Cardiac muscle cell (in vitro differentiated cells and primary cell): ENCODE results near the gene NECAB3. TPM values are rescaled to one million over a fixed set of nuclear protein-coding genes. Genes with fewer than 3 reads are reported as not detected.
A peak's percentile ranks its signal among the peaks of the same experiment; 100 is the strongest.

ENCODE experiments used
- DNase-seq, 2 donors: peaks; one replicate each; pipeline versions ENCODE4 v3.0.0 to v3.0.0-alpha.2; 2010 to 2017; ENCODE audit warnings: low read depth in 1 of 2, low spot score in 1 of 2
- H3K27ac ChIP-seq: fragments of 200-600 bp; sonication (generic); 2 replicates; pipeline ENCODE4 v1.5.1; 2016
- H3K27me3 ChIP-seq: fragments of 200-600 bp; sonication (generic); 2 replicates; pipeline ENCODE4 v1.6.0; 2016; ENCODE audit warnings: control low read depth
- H3K36me3 ChIP-seq: fragments of 200-600 bp; sonication (generic); 2 replicates; pipeline ENCODE4 v1.5.1; 2016; ENCODE audit warnings: control low read depth
- H3K4me1 ChIP-seq: fragments of 200-600 bp; sonication (generic); 2 replicates; pipeline ENCODE4 v1.8.1; 2017; ENCODE audit warnings: low read depth, mild to moderate bottlenecking, mixed run types
- H3K4me3 ChIP-seq: fragments of 200-600 bp; sonication (generic); 2 replicates; pipeline ENCODE4 v1.5.1; 2016; ENCODE audit warnings: mild to moderate bottlenecking
- H3K9me3 ChIP-seq: fragments of 200-600 bp; sonication (generic); 2 replicates; pipeline ENCODE4 v1.5.1; 2017; ENCODE audit warnings: low read depth, mild to moderate bottlenecking, control low read depth
- polyA plus RNA-seq: library from polyadenylated mRNA; unstranded; fragments of >200 nt; fragmentation: Nextera tagmentation; extraction: Ambion mirVana; gene quantifications from 2 replicates; pipeline ENCODE4 v1.2.1, GENCODE V29; 2016
- total RNA-seq: library from RNA; depleted of rRNA; stranded (reverse); fragments of >200 nt; gene quantifications from 2 replicates; pipeline ENCODE4 v1.2.3, GENCODE V29; 2016
- TF ChIP-seq, protein P1 (sequence below): IDR thresholded peaks from 2 replicates; pipeline ENCODE4 v1.5.1; 2012; ENCODE audit warnings: low read depth, mild to moderate bottlenecking, low read length

The NECAB3 gene
- total and polyA plus RNA-seq, 2 experiments from 2014 or later, result 93.1 to 187 TPM

DNA sequence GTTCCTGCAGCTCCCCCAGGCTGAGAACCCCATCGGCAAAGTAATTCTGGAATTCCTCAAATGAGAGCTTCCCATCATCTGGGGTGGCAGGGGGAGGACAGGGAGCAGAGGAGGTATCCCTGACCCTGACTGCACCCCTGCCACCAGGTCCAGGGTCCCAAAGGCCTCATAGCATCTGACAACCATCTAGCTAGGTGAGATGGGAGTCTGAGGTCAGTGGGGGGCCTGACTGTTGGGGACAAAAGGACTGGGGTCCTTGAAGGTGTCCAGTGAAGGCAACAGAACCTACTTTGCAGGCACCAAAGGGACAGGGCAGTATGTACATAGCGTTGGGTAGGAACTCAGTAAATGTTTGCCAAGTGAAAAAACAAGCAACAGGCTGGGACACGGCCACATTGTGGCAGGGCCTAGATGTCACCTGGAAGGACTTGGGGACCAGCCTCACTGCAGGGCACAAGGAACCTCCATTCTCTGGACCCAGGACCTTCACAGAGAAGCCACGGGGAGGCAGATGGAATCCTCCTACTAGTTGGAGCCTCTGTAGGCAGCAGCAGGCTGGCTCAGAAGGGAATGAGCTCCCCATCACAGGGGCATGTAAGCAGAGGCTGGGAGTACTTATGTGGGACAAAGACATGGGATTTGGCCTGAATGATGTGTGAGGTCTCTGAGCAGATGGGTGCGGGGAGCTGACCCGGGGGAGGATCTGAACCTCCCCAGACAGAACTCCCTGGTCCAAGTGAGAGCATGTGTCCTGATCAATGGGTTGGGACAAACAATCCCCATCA, 3.3 kb downstream of the NECAB3 start:
- no peak overlapping the region for H3K27ac ChIP-seq
- H3K27me3 ChIP-seq, result no peaks in the 10 kb centered on the region
- H3K4me1 ChIP-seq, result peaks cover 32% of the 10 kb centered on the region
- TF ChIP-seq, protein P1, sequence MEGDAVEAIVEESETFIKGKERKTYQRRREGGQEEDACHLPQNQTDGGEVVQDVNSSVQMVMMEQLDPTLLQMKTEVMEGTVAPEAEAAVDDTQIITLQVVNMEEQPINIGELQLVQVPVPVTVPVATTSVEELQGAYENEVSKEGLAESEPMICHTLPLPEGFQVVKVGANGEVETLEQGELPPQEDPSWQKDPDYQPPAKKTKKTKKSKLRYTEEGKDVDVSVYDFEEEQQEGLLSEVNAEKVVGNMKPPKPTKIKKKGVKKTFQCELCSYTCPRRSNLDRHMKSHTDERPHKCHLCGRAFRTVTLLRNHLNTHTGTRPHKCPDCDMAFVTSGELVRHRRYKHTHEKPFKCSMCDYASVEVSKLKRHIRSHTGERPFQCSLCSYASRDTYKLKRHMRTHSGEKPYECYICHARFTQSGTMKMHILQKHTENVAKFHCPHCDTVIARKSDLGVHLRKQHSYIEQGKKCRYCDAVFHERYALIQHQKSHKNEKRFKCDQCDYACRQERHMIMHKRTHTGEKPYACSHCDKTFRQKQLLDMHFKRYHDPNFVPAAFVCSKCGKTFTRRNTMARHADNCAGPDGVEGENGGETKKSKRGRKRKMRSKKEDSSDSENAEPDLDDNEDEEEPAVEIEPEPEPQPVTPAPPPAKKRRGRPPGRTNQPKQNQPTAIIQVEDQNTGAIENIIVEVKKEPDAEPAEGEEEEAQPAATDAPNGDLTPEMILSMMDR, result no peak
- no peaks in the 10 kb centered on the region for H3K9me3 ChIP-seq
- H3K4me3 ChIP-seq, result no peak overlapping the region
- peaks cover 13% of the 10 kb centered on the region for H3K36me3 ChIP-seq
- no peak for DNase-seq

- no peak for DNase-seq
- TF ChIP-seq, protein P1, result no peak
- H3K27ac ChIP-seq, result no peak overlapping the region
- H3K4me3 ChIP-seq, result no peak overlapping the region
- H3K36me3 ChIP-seq, result peaks cover 13% of the 10 kb centered on the region
- H3K9me3 ChIP-seq, result no peaks in the 10 kb centered on the region
- H3K27me3 ChIP-seq, result no peaks in the 10 kb centered on the region
- H3K4me1 ChIP-seq, result peaks cover 25% of the 10 kb centered on the region
These were observed 4.2 kb downstream of the NECAB3 start for GRCh38 chr20:33669873-33670640.

GRCh38 chr20:33669224-33669623, 5.0 kb downstream of the NECAB3 start:
- Histone ChIP-seq H3K27ac (no peak overlapping the region), H3K9me3 (no peaks in the 10 kb centered on the region), H3K4me3 (no peak overlapping the region), H3K36me3 (peaks cover 13% of the 10 kb centered on the region), H3K27me3 (no peaks in the 10 kb centered on the region), H3K4me1 (peaks cover 19% of the 10 kb centered on the region)
- TF ChIP-seq, protein P1, result no peak
- no peak for DNase-seq

DNA sequence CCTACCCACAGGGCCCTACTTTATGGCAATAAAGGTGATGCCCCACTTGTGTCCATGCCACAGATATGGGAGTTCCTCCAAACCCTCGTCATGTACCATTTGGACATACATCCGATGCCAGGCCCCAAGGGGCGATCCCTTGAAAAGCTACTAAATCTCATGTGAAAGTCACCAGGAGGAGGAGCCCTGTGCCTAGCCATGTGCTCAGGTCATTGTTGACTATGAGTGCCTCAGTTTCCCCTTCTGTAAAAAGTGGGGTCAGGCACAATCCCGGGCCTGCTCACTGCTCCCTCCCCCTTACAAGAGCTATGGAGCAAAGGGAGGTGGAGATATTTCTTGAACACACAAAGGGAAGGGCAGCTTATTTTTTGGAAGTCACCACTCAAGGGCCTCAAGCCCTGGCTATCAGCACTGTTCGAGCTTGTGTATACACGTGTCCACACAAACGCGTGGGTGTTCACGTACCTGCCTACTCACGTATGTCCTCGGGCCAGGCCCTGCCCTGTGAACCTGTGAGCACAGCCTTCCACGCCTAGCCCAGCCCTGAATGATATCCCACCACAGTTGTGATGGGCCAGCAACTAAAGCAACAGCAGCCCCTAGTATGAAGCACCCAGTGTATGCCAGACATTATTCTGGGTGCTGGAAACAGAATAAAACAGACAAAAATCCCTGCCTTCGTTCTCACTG, 5.6 kb downstream of the NECAB3 start:
- Histone ChIP-seq H3K4me1 (peaks cover 19% of the 10 kb centered on the region), H3K36me3 (peaks cover 13% of the 10 kb centered on the region), H3K27me3 (no peaks in the 10 kb centered on the region), H3K27ac (no peak overlapping the region), H3K4me3 (no peak overlapping the region), H3K9me3 (no peaks in the 10 kb centered on the region)
- DNase-seq, result no peak
- TF ChIP-seq, protein P1, result no peak

GRCh38 chr20:33667676-33668465, 6.4 kb downstream of the NECAB3 start:
- Histone ChIP-seq H3K27ac (no peak overlapping the region), H3K36me3 (peaks cover 13% of the 10 kb centered on the region), H3K4me3 (no peak overlapping the region), H3K9me3 (no peaks in the 10 kb centered on the region), H3K27me3 (no peaks in the 10 kb centered on the region), H3K4me1 (peaks cover 13% of the 10 kb centered on the region)
- peak; percentile 78 to 86 for DNase-seq
- TF ChIP-seq, protein P1, result peak; percentile 92
